Measurements from ENCODE around the gene GNGT1.
A peak's percentile ranks its signal among the peaks of the same experiment; 100 is the strongest.

Gene GNGT1

DNA sequence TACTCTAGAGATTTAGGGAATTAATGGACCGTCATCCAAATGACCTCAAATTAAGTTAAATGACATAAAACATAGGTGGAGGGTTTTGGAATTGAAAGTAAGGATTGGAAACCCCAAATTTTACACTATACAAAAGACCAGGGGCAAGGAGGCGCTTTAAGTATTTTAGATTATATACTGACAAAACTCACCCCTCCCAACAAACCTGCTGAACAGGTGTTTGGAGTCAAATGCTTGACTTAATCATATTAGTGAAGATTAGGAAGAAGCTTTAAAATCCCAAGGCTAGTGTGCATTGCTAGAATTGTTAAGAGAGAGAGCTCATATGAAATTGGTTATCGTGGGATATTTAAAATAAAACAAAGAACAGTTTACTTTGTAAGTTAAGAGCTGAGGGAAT lies at the start of gene GNGT1:
GNGT1 (plus strand) TSS at position 301 of the 400 bp plus-strand sequence. CDS start 180 bp downstream, outside the sequence.
- no peak for TF ChIP-seq ZFX (IDR thresholded peaks at IDR 0.05)
- no peak for TF ChIP-seq CTCF (conservative IDR thresholded peaks at IDR 0.05)
- no peak within 1 kb of the TSS for H3K27ac ChIP-seq

- no peak overlapping the region for H3K27ac ChIP-seq
- no peak for TF ChIP-seq CTCF (conservative IDR thresholded peaks at IDR 0.05)
These were observed 47.5 kb upstream of the GNGT1 start for GRCh38 chr7:93858857-93859256.

DNA sequence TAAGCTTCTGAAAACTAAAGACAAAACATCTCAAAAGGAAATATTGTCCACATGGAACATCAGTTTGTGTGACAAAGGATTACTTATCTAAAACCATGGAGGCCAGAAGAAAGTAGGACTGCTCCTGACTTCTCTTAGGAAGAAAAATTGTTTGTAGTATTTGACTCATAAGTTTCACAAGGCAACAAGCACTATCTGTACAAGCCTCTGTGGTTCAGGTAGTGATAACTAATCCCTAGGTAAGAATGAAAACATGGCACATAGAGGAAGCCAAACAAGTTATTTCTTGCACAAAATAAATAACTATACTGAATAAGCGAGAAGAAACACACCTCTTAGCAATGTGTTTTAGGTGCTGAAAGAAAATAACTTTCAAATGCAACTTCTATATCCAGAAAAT lies 46.1 kb upstream of the GNGT1 start:
- no peak overlapping the region for H3K27ac ChIP-seq
- TF ChIP-seq ZFX (IDR thresholded peaks at IDR 0.05), result no peak
- TF ChIP-seq CTCF (conservative IDR thresholded peaks at IDR 0.05), result no peak

DNA sequence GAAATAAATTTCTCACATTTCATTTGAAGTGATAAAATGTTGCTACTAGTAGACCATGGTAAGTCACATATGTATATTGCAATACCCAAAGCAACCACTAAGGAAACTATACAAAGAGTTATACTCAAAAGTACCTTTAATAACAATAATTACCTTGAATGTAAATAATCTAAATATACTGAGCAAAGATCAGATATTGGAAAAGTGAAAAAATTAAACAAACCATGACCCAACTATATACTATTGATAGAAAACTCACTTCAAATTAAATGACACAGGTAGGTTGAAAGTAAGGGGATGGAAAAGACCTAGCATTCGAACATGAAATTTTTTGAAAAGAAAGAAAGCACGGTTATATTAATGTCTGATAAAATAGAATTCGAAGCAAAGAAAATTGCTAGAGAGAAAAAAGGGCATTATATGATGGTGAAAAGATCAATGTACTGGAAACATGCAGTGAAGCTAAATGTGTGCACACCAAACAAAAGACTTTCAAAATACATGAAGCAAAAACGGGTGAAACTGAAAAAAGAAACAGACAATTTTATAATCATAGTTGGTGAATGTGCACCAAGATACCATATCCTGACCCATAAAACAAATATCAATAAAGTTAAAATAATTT lies 44.9 kb upstream of the GNGT1 start:
- TF ChIP-seq CTCF (conservative IDR thresholded peaks at IDR 0.05), result peak; percentile 59
- TF ChIP-seq ZFX (IDR thresholded peaks at IDR 0.05), result no peak
- H3K27ac ChIP-seq, result no peak overlapping the region

GRCh38 chr7:93862651-93863050 lies 43.7 kb upstream of the GNGT1 start:
- TF ChIP-seq CTCF (conservative IDR thresholded peaks at IDR 0.05) (no peak), ZFX (IDR thresholded peaks at IDR 0.05) (no peak)
- no peak overlapping the region for H3K27ac ChIP-seq

- H3K27ac ChIP-seq, result no peak overlapping the region
- TF ChIP-seq CTCF (conservative IDR thresholded peaks at IDR 0.05), result no peak
- no peak for TF ChIP-seq ZFX (IDR thresholded peaks at IDR 0.05)
These were observed 39.5 kb upstream of the GNGT1 start for GRCh38 chr7:93866886-93867285.

GRCh38 chr7:93873998-93874574 lies 32.3 kb upstream of the GNGT1 start:
- TF ChIP-seq CTCF (conservative IDR thresholded peaks at IDR 0.05) (no peak), ZFX (IDR thresholded peaks at IDR 0.05) (no peak)
- no peak overlapping the region for H3K27ac ChIP-seq

Measured in C4-2B (cell line).